KBM-7 (cell line): ENCODE results near the gene KIF20B.
"Not testable (repeated sequence)": the region's sequence is repeated elsewhere in the genome, so short reads cannot be mapped to it uniquely, and the experiment has no call there.

ENCODE experiments used
- DNase-seq: peaks from one replicate; pipeline ENCODE4 v3.0.0-alpha.2; 2015
- in situ Hi-C: fragments of 300-500 bp; cut with MboI; formaldehyde crosslinking; loops from 2 replicates; pipeline ENCODE4 v1.14.3; 2020; ENCODE audit warnings: low sequenced_read_pairs, low pct_unique_long_range_greater_than_20kb, mixed read lengths

Gene KIF20B

DNA sequence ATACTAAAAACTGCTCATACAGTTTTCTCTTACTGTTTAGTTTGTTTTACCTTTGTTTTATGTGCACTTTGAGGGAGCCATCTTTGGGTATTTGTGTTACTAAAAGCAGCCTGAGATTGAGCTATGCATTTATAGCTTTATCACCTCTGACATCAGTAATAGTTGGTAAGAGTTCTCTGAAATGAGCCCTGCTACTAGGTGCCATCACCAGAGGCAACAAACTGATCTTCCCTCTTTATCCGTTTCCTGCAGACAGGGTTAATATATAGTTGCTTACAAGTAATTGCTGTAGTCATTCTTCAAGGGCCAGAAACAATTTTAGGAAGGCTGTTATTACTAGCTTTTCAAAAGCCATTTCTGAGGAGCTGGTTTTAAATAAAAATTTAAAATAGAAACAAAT, 49.1 kb downstream of the KIF20B start:
- in situ Hi-C loops: no loop called here
- DNase-seq: no peak

DNA sequence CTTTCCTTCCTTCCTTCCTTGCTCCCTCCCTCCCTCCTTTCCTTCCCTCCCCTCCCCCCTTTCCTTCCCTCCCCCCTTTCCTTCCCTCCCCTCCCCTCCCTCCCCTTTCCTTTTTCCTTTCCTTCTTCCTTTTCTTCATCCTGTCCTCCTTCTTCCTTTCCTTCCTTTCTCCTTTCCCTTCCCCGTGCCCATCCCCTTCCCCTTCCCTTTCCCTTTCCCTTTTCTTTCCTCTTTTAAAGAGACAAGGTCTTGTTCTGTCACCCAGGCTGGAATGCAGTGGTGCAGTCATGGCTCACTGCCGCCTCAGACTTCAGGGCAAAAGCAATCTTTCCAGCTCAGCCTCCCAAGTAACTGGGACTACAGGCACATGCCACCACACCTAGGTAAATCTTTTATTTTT, 54.0 kb downstream of the KIF20B start:
- no peak for DNase-seq
- in situ Hi-C loops: no loop called here

DNA sequence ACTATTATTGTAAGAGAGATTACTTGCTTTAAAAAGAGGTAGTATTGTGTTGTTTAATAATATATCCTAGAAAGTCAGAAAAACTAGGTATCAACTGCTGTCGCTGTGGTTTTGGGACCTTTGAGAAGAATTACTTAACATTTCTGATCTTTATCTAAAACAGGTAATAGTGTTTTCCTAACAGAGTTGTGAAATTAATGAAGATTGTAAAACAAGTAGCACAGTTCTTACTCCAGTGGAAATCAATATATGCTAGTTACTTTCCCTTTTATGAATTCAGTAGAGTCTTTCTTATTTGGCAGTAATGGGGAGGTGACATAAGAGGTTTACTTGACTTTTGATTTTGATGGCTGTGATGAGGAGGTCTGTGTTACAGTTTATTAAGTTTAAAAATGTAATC, 58.1 kb downstream of the KIF20B start:
- in situ Hi-C loops: no loop called here
- DNase-seq: no peak

DNA sequence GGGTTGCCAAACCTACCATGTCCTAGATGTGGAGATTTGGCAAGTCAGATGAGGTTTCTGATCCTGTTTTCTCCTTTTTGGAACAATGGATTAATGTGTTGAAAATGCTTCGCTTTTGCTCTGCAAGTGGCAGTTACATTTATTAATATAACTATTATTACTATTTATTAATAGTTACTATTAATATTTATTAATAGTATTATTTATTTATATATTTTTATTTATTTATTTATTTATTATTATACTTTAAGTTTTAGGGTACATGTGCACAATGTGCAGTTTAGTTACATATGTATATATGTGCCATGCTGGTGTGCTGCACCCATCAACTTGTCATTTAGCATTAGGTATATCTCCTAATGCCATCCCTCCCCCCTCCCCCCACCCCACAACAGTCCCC, 62.3 kb downstream of the KIF20B start:
- in situ Hi-C loops, DNase-seq: not testable (repeated sequence)

DNA sequence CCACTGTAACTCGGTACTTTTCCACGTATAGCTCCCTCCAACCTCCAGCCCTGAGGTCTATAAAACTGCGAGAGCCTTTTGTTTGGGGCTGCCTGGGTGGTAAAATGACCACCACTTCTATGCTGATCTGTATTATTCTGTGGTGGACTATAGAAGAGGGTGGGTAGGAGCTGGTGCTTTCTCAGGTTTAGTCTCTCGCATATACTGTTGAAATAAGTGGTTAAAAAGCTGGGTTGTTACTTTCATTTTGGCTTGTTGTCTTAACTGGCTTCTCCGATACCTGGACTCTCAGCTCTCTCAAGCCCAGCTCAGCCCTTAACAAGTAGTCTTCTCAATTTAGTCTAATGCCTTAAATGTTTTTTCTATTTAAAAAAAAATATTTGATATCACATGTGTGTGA, 70.3 kb downstream of the KIF20B start:
- DNase-seq: no peak
- in situ Hi-C loops: no loop called here

DNA sequence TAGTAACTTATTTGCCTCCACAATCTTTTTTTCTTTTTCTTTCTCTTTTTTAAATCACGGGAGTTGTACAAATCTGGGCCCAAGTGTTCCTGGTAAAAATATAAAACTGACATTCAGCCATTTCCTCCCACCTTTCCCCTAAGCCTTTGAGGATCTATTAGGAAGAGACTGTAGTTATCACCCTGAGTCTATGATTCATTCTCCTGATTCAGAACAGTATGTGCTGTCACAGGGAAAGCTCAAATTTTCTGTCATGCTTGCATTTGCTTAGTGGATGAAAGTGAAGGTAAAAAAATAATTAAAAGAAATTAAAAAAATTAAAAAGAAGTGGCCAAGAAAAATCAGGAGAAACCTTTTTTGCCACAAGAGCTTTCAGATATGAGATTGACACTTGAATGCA, 71.7 kb downstream of the KIF20B start:
- DNase-seq: no peak
- in situ Hi-C loops: no loop called here

DNA sequence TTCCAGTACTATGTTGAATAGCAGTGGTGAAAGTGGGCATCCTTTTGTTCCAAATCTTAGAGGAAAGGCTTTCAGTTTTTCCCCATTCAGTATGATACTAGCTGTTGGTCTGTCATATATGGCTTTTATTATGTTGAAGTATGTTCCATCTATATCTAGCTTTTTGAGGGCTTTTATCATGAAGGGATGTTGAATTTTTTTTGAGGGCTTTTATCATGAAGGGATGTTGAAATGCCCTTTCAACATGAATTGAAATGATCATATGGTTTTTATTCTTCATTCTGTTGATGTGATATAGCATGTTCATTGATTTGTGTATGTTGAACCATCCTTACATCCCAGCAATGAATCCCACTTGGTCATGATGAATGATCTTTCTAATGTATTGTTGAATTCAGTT, 75.3 kb downstream of the KIF20B start:
- in situ Hi-C loops: loop anchor here (25.0 kb wide), 1 partner anchor 1086 kb away; the partner anchor contains the start of genes HTR7 and RPP30
- no peak for DNase-seq

DNA sequence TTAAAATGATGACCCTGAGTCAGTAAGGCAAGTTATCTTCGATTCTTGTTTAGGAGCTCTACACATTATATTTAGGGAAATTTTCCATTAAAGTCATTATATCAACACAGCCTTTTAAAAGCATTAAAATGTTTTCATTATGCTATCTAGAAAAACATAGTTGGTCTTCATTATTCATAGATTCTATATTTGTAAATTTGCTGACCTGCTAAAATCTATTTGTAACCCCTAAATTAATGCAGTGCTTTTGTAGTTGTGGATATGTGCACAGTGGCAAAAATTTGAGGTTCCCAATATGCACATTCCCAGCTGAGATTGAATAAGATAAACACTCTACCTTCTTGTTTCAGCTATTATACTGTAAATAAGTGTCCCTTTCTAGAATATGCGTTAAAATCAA, 81.1 kb downstream of the KIF20B start:
- no peak for DNase-seq
- in situ Hi-C loops: loop anchor here (25.0 kb wide), 1 partner anchor 1080 kb away; the partner anchor contains the start of genes HTR7 and RPP30

DNA sequence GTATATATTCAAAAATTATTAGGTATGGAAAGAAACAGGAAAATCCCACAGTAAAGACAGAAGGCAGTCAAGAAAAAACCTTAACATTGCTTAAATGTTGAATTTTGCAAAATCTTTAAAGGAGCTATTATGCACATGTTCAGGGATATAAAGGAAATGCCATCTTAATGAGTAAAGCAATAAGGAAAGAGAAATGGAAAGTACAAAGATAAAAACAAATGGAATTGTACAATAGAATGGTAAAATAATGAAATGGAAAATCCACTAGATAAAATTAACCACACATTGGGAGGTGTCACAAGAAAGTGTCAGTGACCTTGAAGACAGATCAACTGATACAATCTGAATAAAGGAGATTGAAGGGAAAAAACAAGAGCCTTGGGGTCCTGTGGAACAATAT, 82.0 kb downstream of the KIF20B start:
- no peak for DNase-seq
- in situ Hi-C loops: loop anchor here (25.0 kb wide), 1 partner anchor 1079 kb away; the partner anchor contains the start of genes HTR7 and RPP30

DNA sequence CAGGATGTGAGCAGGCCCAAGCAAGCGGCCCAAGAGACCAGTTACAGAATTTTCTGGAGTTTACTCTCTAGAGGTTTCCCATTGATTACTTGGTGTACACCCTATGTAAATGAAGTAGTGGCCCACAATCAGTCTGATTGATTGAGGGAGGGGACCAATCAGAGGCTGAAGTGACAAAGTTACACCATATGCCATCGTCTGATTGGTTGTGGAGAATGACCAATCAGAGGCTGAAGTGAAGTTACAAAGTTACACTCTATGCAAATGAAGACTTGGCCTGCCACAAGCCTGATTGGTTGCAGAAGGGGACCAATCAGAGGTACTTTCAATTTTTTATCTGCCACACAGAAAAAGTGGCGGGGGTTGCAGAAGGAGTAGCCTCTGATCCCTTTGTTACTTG, 83.7 kb downstream of the KIF20B start:
- DNase-seq: peak; percentile 10
- in situ Hi-C loops: loop anchor here (25.0 kb wide), 1 partner anchor 1077 kb away; the partner anchor contains the start of genes HTR7 and RPP30

DNA sequence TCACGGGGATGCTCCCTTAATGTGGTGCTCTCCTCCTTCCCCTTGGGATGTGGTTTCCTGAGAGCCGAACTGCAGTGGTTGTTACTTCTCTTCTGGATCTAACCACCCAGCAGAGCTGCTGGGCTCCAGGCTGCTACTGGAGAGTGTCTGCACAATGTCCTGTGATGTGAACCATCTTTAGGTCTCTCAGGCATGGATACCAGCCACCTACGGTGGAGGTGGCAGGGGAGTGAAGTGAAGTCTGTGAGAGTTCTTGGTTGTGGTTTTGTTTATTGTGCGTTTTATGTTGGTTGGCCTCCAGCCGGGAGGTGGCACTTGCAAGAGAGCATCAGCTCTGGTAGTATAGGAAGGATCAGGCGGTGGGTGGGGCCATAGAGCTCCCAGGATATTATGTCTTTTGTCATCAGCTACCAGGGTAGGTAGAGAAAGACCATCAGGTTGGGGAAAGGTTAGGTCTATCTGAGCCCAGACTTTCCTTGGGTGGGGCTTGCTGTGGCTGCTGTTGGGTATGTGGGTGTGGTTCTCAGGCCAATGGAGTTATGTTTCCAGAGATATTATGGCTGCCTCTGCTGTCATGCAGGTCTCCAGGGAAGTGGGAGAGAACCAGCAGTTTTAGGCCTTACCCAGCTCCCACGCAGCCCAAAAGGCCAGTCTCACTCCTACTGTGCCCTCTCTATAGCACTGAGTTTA, 87.9 kb downstream of the KIF20B start:
- no peak for DNase-seq
- in situ Hi-C loops: loop anchor here (25.0 kb wide), 1 partner anchor 1073 kb away; the partner anchor contains the start of genes HTR7 and RPP30

DNA sequence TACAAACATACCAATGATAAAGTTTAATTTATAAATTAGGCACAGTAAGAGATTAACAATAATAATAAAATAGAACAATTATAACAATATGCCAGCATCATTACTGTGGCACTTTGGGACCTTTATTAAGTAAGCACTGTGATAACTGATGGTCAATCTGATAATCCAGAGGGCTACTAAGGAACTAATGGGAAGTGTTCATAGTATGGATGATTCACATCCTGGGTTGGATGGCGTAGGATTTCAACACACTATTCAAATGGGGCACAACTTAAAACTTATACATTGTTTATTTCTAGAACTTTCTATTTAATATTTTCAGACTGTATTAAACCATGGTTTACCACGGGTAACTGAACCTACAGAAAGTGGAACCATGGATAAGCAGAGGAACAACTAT, 90.8 kb downstream of the KIF20B start:
- DNase-seq: no peak
- in situ Hi-C loops: loop anchor here (25.0 kb wide), 1 partner anchor 1070 kb away; the partner anchor contains the start of genes HTR7 and RPP30

DNA sequence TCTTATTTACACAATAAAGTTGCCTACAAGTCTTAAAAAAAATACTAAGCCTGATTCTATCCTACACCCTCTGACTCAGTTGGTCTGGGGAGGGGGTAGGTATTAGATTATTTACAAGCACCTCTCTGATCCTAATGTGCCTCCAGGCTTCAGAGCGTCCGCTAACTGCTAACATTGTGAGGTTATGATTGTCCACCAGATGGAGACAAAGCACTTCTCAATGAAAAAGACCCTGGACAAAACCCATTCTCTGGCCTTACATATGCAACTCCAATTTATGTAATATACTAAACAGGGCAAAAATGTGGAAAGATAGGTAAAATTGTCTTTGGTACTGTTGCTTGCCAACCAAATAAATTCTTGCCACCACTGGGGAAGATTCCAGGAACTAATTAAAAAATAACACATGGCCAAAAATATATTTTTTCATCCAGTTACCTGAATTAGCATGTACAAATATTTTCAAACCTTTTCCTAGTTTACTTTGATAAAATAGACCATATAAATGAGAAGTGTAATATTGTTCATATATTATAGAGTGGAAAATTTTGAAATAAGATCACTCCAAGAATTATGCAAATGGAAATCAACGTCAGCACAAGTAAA, 92.4 kb downstream of the KIF20B start:
- in situ Hi-C loops: loop anchor here (25.0 kb wide), 1 partner anchor 1069 kb away; the partner anchor contains the start of genes HTR7 and RPP30
- DNase-seq: peak; percentile 76

DNA sequence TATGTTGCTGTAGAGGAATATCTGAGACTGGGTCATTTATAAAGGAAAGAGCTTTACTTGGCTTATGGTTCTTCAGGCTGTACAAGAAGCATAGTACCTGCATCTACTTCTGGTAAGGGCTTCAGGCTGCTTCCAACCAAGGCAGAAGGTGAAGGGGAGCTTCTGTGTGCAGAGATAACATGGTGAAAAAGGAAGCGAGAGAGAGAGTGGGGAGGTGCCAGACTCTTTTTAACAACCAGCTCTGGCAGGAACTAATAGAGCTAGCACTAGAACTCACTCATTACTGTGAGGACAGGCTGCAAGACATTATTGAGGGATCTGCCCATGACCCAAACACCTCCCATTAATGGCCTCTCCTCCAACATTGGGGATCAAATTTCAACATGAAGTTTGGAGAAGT, 94.5 kb downstream of the KIF20B start:
- no peak for DNase-seq
- in situ Hi-C loops: loop anchor here (25.0 kb wide), 1 partner anchor 1066 kb away; the partner anchor contains the start of genes HTR7 and RPP30

DNA sequence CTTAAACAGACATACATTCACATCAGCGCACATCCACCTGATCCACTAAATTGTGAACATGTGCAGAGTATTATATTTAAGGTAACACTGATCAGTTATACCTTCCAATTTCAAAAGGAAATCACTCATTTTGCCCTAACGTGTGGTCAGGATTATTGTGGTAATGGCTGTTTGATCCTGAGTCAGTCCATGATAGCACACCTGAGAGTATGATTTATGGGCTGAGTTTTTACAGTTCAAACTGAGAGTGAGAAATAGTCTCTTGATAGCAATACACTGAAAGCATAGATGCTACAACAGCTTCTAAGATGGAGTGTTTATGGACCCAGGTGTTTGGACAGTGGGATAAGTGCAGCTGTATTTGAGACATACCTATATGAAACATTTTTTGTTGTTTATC, 96.7 kb downstream of the KIF20B start:
- DNase-seq: no peak
- in situ Hi-C loops: loop anchor here (25.0 kb wide), 1 partner anchor 1064 kb away; the partner anchor contains the start of genes HTR7 and RPP30

DNA sequence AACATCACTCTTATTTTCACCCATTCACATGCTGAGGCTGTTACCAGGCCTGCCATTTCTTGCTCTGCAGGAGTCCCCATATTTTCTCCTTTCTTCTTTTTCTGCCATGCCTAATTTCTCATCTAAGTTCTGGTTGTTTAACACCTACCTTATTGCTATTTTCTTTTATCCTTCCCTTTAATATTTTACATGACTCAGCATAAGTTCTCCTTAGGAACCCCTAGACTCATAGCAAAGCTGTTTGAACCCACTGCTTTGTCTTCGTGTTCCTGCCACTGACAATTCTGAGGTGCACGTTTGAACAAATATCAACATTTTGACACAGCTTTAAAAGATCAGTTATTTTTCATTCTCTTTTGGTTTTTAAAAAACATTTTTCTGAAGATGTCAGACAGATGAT, 98.2 kb downstream of the KIF20B start:
- no peak for DNase-seq
- in situ Hi-C loops: loop anchor here (25.0 kb wide), 1 partner anchor 1063 kb away; the partner anchor contains the start of genes HTR7 and RPP30

DNA sequence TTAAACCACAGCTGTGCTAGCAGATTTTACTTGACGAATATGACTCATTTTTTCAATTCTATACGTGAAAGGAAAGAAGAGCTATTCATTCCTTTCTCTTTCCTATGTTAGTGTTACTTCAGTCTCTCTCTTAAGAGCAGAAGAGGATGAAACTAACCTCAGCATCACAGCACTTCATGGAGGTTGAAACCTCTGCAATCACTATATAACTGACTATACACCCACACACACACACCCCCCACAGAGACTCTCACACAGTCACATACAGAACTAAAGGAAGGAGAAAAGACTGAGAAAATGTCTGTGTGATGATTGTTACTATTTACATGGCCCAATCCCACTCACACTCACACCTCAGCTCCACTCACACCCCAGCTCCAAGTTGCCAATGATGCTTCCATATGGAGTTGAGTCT, 104.2 kb downstream of the KIF20B start:
- DNase-seq: no peak

DNA sequence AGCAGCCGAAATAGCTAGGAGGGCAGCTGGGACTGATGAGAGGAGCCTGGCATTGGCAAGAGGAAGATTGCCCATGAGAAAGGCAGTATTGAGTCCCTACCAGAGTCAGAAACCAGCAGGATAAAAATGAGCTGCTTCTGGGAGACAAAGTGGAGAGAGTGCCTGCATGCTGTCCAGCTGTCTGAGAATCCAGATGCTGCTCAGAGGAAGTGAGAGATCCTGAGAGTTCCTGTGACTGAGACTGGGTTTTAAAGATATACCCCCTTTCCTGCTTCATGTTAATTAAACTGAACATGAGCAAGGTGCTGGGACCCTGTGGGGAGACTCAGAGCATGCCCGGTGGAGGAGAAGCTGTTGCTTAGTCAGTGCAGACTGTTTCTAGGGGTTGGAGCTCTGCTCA, 107.5 kb downstream of the KIF20B start:
- DNase-seq: no peak

More for the DNA sequence above, 104.2 kb downstream of the KIF20B start:
- in situ Hi-C loops: no loop called here

DNA sequence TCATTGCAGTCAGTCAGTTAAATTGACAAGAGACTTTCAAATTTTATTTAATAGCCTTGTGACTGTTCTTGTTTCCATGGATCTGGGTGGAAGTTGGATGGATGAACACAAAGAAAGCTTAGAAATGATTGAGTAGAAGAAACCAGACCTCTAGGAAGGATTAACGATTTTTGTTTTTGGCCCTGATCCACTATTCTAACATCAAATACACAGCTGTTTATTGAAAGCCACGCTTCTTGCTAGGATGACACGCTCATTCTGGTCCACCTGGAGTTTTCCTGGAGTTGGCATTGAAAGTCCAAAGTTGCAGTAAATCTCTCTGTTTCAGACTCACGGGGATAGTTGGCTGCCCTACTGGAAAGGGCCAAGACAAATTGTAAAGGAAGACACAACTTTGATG, 108.4 kb downstream of the KIF20B start:
- no peak for DNase-seq
- in situ Hi-C loops: no loop called here

More for the DNA sequence above, 107.5 kb downstream of the KIF20B start:
- in situ Hi-C loops: no loop called here

DNA sequence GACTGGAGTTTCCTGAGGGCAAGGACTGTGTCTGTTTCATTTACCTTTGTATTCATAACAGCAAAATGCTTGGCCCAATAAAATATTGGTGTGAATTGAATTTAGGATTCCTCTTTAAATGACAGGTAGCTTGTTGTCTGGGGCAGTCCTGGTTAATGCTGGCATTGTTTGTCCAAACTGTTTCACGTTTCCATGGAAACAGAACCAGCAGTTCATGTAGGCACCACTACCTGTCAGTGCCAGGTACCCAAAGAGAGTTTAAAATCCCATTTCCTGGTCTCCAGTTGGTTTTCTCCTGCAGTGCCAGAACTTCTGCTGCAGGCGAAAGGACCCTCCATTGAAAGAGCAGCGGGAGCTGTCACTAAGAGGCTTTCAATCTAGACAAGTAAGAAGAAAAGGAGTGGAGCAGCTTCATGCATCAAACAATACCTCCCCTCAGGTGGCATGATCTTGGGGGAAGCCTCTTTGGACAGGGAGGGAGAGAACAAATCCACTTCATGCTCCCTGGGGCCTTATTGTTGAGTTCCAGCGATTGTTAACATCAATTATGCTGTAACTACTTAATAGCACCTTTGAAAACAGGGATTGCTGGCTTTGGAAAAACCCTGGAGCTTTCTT, 109.6 kb downstream of the KIF20B start:
- in situ Hi-C loops: no loop called here

More for the DNA sequence above, 109.6 kb downstream of the KIF20B start:
- DNase-seq: no peak
